GM19372 (cell line): ENCODE results near the gene ZNF407.

Source experiments
- ATAC-seq: cut with Tn5 transposase; IDR thresholded peaks from one replicate; pipeline ENCODE4 v1.9.1; 2021; ENCODE audit warnings: mild to moderate bottlenecking, low read depth, moderate library complexity; ENCODE audit not compliant: unreplicated experiment

ZNF407 gene

GRCh38 chr18:75033516-75033915, 435.8 kb downstream of the ZNF407 start:
- ATAC-seq = no peak

- ATAC-seq = no peak
Measured at GRCh38 chr18:75034937-75035336, 437.3 kb downstream of the ZNF407 start.

- no peak for ATAC-seq
Measured at GRCh38 chr18:75035928-75036327, 438.3 kb downstream of the ZNF407 start.

GRCh38 chr18:75036917-75037688, 439.4 kb downstream of the ZNF407 start:
- ATAC-seq = no peak

- no peak for ATAC-seq
Measured at GRCh38 chr18:75037689-75037955, 440.0 kb downstream of the ZNF407 start.

GRCh38 chr18:75041586-75041985, 443.9 kb downstream of the ZNF407 start:
- no peak for ATAC-seq

- ATAC-seq = no peak
Measured at GRCh38 chr18:75043478-75043877, 445.8 kb downstream of the ZNF407 start.

- no peak for ATAC-seq
Measured at GRCh38 chr18:75044296-75044695, 446.6 kb downstream of the ZNF407 start.

- ATAC-seq = no peak
Measured at GRCh38 chr18:75044791-75045190, 447.1 kb downstream of the ZNF407 start.

GRCh38 chr18:75045272-75045671, 447.6 kb downstream of the ZNF407 start:
- no peak for ATAC-seq

- no peak for ATAC-seq
Measured at GRCh38 chr18:75047240-75047961, 449.7 kb downstream of the ZNF407 start.

- no peak for ATAC-seq
Measured at GRCh38 chr18:75048776-75049454, 451.2 kb downstream of the ZNF407 start.

GRCh38 chr18:75049455-75049789, 451.8 kb downstream of the ZNF407 start:
- ATAC-seq = no peak

GRCh38 chr18:75051757-75052156, 454.1 kb downstream of the ZNF407 start:
- ATAC-seq = no peak

GRCh38 chr18:75052475-75052874, 454.8 kb downstream of the ZNF407 start:
- no peak for ATAC-seq

- no peak for ATAC-seq
Measured at GRCh38 chr18:75053028-75053629, 455.5 kb downstream of the ZNF407 start.

- no peak for ATAC-seq
Measured at GRCh38 chr18:75054046-75054445, 456.4 kb downstream of the ZNF407 start.

- ATAC-seq = no peak
Measured at GRCh38 chr18:75054611-75055010, 456.9 kb downstream of the ZNF407 start.

- ATAC-seq = no peak
Measured at GRCh38 chr18:75057169-75057960, 459.7 kb downstream of the ZNF407 start.

- ATAC-seq = no peak
Measured at GRCh38 chr18:75060185-75060584, 462.5 kb downstream of the ZNF407 start.
